Suprapubic skin (tissue), 4 donors: ENCODE results near the gene IGF2BP3. TPM values are rescaled to one million over a fixed set of nuclear protein-coding genes. Genes with fewer than 3 reads are reported as not detected.

ENCODE experiments used
- DNase-seq, 2 donors: peaks; one replicate each; pipeline ENCODE4 v3.0.0-alpha.2; 2019; ENCODE audit warnings: low spot score in 2 of 2
- H3K27ac ChIP-seq: fragments of 200-600 bp; sonication (generic); one replicate; pipeline ENCODE4 v1.5.1; 2019
- H3K27me3 ChIP-seq: fragments of 200-600 bp; sonication (generic); one replicate; pipeline ENCODE4 v1.5.1; 2019
- H3K36me3 ChIP-seq: fragments of 200-600 bp; sonication (generic); one replicate; pipeline ENCODE4 v1.5.1; 2019
- H3K4me1 ChIP-seq: fragments of 200-600 bp; sonication (generic); one replicate; pipeline ENCODE4 v1.5.1; 2019
- H3K4me3 ChIP-seq: fragments of 200-600 bp; sonication (generic); one replicate; pipeline ENCODE4 v1.5.1; 2019; ENCODE audit warnings: mild to moderate bottlenecking
- H3K9me3 ChIP-seq: fragments of 200-600 bp; sonication (generic); one replicate; pipeline ENCODE4 v1.5.1; 2019
- CTCF ChIP-seq, 2 donors: fragments of 200-600 bp in 1 of 2; fragments of 450-650 bp in 1 of 2; sonication (generic) in 1 of 2; IDR thresholded peaks; one replicate each; pipeline ENCODE4 v1.5.1; 2016 to 2019; ENCODE audit warnings: antibody characterized with exemption in 2 of 2, mild to moderate bottlenecking in 1 of 2, moderate library complexity in 1 of 2
- EP300 ChIP-seq: sonication (generic); formaldehyde crosslinking; IDR thresholded peaks from one replicate; pipeline ENCODE4 v1.6.1; 2017; ENCODE audit warnings: antibody characterized with exemption
- POLR2A ChIP-seq, 2 donors: fragments of 450-650 bp; IDR thresholded peaks; one replicate each; pipeline ENCODE4 v1.6.1; 2017; ENCODE audit warnings: antibody characterized with exemption in 2 of 2, mild to moderate bottlenecking in 2 of 2, moderate library complexity in 2 of 2
- POLR2AphosphoS5 ChIP-seq, 3 donors: sonication (generic); formaldehyde crosslinking; IDR thresholded peaks; one replicate each; pipeline ENCODE4 v1.6.1; 2017; ENCODE audit warnings: antibody characterized with exemption in 3 of 3
- WGBS: methylation state at CpG from one replicate; pipeline ENCODE4 v1.1.5; 2018; 5-methylcytosine and 5-hydroxymethylcytosine counted together
- total RNA-seq, 4 donors: library from RNA; depleted of rRNA; stranded (reverse); fragments of >200 nt; gene quantifications; one replicate each; pipeline ENCODE4 v1.1.0, GENCODE V29; 2016

The IGF2BP3 gene
- total RNA-seq, 4 donors from 2014 or later, result 0.47 to 1.9 TPM; not detected in 2

GRCh38 chr7:23295401-23295697 is 174.9 kb downstream of the IGF2BP3 start:
- H3K27me3 ChIP-seq, result no peaks in the 10 kb centered on the region
- no peak overlapping the region for H3K4me3 ChIP-seq
- H3K27ac ChIP-seq, result no peak overlapping the region
- H3K4me1 ChIP-seq, result peaks cover 16% of the 10 kb centered on the region
- H3K36me3 ChIP-seq, result no peaks in the 10 kb centered on the region
- TF ChIP-seq EP300 (no peak), POLR2AphosphoS5 (IDR thresholded peaks at IDR 0.05) (no peak), CTCF (IDR thresholded peaks at IDR 0.05) (no peak), POLR2A (IDR thresholded peaks at IDR 0.05) (no peak)
- no peaks in the 10 kb centered on the region for H3K9me3 ChIP-seq
- no peak for DNase-seq

GRCh38 chr7:23294549-23295400 is 175.5 kb downstream of the IGF2BP3 start:
- no peaks in the 10 kb centered on the region for H3K9me3 ChIP-seq
- peaks cover 10% of the 10 kb centered on the region for H3K4me1 ChIP-seq
- DNase-seq, result no peak
- H3K27ac ChIP-seq, result no peak overlapping the region
- WGBS, result 91% methylated on average over 6 of the region's 6 CpGs
- H3K4me3 ChIP-seq, result no peak overlapping the region
- TF ChIP-seq POLR2AphosphoS5 (IDR thresholded peaks at IDR 0.05) (no peak), POLR2A (IDR thresholded peaks at IDR 0.05) (no peak), CTCF (IDR thresholded peaks at IDR 0.05) (no peak), EP300 (no peak)
- H3K36me3 ChIP-seq, result no peaks in the 10 kb centered on the region
- no peaks in the 10 kb centered on the region for H3K27me3 ChIP-seq

- DNase-seq, result no peak
- H3K9me3 ChIP-seq, result no peaks in the 10 kb centered on the region
- no peaks in the 10 kb centered on the region for H3K27me3 ChIP-seq
- peaks cover 6% of the 10 kb centered on the region for H3K4me1 ChIP-seq
- WGBS, result 76% methylated on average over 12 of the region's 12 CpGs
- no peak overlapping the region for H3K27ac ChIP-seq
- no peak for TF ChIP-seq POLR2AphosphoS5 (IDR thresholded peaks at IDR 0.05)
- TF ChIP-seq CTCF (IDR thresholded peaks at IDR 0.05), result no peak
- no peak for TF ChIP-seq EP300
- no peak for TF ChIP-seq POLR2A (IDR thresholded peaks at IDR 0.05)
- H3K36me3 ChIP-seq, result no peaks in the 10 kb centered on the region
- H3K4me3 ChIP-seq, result no peak overlapping the region
Measured at GRCh38 chr7:23293500-23294073, 176.7 kb downstream of the IGF2BP3 start.

GRCh38 chr7:23292623-23293022 is 177.7 kb downstream of the IGF2BP3 start:
- 85% methylated on average over 4 of the region's 4 CpGs for WGBS
- Histone ChIP-seq H3K27me3 (no peaks in the 10 kb centered on the region), H3K36me3 (no peaks in the 10 kb centered on the region), H3K9me3 (no peaks in the 10 kb centered on the region), H3K4me3 (no peak overlapping the region), H3K4me1 (no peaks in the 10 kb centered on the region), H3K27ac (no peak overlapping the region)
- TF ChIP-seq EP300 (no peak), CTCF (IDR thresholded peaks at IDR 0.05) (no peak)
- DNase-seq, result no peak

- TF ChIP-seq POLR2A (IDR thresholded peaks at IDR 0.05), result no peak
- TF ChIP-seq POLR2AphosphoS5 (IDR thresholded peaks at IDR 0.05), result no peak
- no peak for TF ChIP-seq EP300
- TF ChIP-seq CTCF (IDR thresholded peaks at IDR 0.05), result no peak
- DNase-seq, result no peak
- WGBS, result 48% methylated on average over 3 of the region's 3 CpGs
- Histone ChIP-seq H3K9me3 (no peaks in the 10 kb centered on the region), H3K36me3 (no peaks in the 10 kb centered on the region), H3K27ac (no peak overlapping the region), H3K4me3 (no peak overlapping the region), H3K4me1 (no peaks in the 10 kb centered on the region), H3K27me3 (no peaks in the 10 kb centered on the region)
Measured at GRCh38 chr7:23291957-23292560, 178.2 kb downstream of the IGF2BP3 start.
